ENCODE data around the gene EXD2.
"Not testable (repeated sequence)": the region's sequence is repeated elsewhere in the genome, so short reads cannot be mapped to it uniquely, and the experiment has no call there.

Gene EXD2

GRCh38 chr14:69252851-69253250 is 61.6 kb downstream of the EXD2 start:
- no peak for DNase-seq

- no peak for DNase-seq
Measured at GRCh38 chr14:69259168-69259526, 67.8 kb downstream of the EXD2 start.

DNA sequence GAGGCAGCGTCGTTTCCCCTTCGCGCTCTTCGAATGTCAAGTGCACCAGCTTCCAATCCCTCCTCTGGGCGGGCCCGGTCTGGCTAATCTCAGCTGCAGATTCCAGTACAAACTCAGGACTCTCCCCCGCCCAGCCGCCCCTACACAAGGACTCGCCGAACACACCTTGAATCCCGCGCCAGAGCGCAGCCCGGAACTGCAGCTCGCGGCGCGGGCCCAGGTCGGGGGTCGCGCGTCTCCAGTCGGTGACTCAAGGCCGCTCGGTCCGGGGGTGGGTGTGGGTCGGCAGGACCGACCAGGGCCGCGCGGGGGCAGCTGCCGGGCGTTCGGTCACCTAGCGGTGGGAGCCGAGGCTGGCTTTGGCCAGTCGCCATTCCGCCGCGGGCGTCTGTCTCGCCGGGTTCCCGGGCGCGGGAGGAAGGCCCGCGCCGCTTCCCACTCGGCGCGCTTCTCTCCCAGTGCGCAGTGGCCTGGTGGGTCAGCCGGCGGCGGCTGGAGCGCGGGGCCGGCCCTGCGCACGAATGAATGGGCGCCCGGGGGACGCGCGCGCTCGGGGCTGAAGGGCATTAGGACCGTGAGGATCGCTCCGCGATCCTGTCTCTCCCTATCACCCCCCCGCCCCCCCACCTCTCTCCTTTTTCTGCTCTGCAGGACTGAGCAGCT is 68.4 kb downstream of the EXD2 start, which contains the start of gene GALNT16:
Gene GALNT16 (plus strand): TSS at position 632 of the 663 bp plus-strand sequence. CDS start 133 bp downstream, outside the sequence.
- no peak for DNase-seq

DNA sequence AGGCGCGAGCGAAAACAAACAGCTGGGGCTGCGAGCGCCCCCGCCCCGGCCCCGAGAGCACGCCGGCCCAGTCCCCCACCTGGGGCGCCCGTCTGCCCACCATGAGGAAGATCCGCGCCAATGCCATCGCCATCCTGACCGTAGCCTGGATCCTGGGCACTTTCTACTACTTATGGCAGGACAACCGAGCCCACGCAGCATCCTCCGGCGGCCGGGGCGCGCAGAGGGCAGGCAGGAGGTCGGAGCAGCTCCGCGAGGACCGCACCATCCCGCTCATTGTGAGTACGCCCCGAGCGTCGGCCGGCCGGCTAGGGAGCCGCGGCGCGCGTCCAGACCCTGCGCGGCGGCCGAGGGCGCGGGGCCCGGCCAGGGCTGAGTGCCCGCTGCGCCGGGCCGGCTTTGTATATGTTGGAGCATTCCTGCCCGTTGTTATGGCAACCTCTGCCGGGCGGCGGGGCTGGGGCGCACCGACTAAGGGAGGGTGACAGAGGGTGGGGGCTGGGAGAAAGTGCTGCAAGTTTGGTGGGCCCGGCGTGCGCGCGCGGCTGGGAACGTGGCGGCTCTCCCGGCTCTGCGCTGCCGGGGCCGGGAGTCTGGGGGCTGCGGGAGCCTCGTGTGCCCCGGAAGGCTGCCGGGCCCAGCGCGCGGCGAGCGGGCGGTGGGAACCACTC is 69.0 kb downstream of the EXD2 start:
- DNase-seq, result peak; percentile 6

- DNase-seq, result no peak
Measured at GRCh38 chr14:69260861-69261564, 69.7 kb downstream of the EXD2 start.

GRCh38 chr14:69261761-69262331 is 70.5 kb downstream of the EXD2 start:
- DNase-seq, result no peak

DNA sequence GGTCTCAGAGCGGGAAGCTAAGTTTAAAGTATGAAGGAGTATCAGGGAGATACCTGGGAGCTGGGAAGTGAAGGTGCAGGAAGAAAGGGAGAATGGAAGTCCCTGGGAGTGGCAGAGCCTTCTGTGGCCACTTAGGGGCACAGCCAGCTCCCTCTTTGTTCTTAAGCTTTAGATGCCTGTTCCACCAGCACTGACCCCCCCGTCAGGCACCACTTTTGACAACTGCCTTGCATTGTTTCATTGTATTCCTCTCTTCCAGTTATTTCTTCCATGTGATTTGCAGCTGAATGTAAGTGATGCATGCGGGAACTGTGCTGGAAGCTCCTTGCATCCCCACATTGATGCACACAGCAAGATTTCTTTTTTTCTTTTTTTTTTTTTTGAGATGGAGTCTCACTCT is 71.2 kb downstream of the EXD2 start:
- DNase-seq, result no peak

DNA sequence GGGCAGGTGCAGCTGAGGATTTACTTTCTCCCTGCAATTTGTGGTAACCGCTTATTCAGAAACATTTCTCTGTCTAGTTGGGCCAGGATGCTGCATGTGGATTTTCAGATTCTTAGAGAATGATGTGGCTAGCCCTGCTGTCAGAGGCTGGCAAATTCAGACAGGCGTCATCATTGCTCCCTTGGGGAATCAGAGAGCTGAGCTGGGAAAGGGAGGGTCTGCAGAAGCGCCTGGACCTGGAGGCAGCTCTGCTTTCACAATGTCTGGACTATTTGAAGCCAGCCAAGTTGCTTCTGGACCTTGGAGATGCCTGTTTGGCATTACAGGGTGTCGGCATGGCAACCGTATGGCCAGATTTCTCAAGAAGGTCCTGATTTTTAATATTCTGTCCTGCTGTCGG is 72.1 kb downstream of the EXD2 start:
- no peak for DNase-seq

DNA sequence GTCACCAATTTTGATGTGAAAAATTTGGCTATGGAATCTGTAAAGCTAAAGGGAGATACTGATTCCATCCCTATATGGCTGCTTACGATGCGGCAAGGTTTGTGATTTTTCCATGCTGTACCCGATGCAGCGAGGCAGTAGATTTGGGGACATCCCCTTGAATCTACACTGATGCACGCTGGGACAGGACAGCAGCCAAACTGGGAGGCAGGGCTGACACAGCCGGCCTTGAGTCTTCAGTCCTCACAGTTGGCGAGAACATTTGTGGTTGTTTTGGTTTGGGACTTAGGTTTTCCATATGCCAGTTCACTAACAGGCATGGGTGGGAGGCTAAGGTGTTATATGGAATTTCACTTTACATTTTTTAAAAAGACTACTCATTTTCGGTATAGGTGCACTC is 72.5 kb downstream of the EXD2 start:
- DNase-seq, result no peak

GRCh38 chr14:69266572-69267345 is 75.5 kb downstream of the EXD2 start:
- DNase-seq, result no peak

DNA sequence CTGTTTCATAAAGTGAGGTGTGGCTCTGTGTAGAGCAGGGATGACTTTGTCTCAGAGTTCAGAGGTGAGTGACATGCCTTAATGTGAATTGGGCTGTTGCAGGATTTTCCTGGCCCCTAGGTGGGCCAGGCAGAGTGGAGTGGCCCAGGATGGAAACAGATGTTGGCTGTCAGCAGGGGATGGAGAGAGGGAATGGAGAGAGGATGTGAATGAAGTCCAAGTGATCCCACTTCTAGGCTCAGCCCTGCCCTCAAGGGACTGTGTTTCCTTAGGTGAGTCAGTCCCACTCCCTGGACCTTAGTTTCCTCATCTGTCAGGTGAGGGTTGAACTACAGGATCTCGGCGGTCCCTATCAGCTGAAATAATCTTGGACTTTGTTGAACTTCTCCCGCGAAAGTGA is 76.2 kb downstream of the EXD2 start:
- DNase-seq, result no peak

- no peak for DNase-seq
Measured at GRCh38 chr14:69268223-69268622, 76.9 kb downstream of the EXD2 start.

DNA sequence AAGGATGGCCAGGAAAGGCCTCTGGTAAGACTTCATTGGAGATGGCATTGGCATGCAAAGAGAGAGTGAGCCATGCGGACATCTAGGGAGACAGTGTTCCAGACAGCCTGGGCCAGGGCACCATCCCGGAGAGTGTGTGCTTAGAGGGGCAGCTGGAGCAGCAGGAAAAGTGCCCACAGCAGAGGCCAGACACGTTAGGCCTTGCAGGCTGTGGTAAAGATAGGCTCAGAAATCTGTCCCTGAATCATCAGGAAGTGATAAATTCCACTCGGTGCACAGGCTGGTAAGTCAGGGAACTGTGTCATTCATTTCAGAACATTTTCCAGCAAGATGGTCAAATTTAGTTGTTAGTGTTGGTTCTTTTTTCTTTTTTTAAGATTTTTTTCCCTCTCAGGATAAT is 77.5 kb downstream of the EXD2 start:
- no peak for DNase-seq

GRCh38 chr14:69269381-69269780 is 78.1 kb downstream of the EXD2 start:
- DNase-seq, result no peak

GRCh38 chr14:69270097-69270496 is 78.8 kb downstream of the EXD2 start:
- no peak for DNase-seq

DNA sequence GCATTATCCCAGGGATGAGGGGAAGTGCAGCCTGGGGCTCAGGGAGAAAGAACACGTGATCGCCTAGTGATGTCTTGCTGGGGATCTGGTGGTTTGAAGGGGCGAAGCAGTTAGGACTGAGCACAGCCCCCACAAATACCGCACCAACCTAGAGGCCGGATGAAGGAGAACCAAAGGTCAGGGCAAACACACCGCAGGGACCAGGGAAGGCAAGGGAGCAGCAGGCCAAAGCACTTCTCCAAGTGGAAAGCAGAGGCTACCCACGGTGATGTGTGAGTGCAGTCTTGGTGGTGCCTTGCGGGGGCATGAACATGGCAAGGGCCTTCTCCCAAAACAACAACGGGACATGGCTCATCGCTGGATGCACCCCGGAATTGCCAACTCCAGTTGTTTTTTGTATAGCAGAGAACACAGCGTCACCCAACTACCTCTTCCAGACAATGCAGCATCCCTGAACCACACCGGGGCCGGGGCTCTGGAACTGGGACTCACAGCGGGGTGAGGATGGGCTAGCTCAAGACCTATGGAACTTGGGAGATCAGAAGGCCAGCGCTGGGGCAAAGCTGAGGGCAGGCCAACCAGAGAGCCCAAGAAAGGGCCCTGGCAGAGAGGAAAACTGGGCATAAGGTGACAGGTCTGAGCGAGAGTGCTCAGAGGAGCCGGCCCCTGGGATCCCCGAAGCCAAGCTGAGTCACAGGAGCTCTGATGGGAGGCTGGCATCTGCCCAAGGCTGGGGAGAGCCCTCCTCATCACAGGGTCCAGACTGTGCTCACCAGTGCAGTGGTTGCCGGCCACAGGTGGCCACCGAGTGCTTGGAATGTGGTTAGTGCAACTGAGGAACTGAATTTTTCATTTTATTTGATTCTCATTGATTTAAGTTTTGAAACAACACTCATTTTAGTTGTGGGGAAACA is 79.8 kb downstream of the EXD2 start:
- no peak for DNase-seq

GRCh38 chr14:69274321-69274720 is 83.0 kb downstream of the EXD2 start:
- no peak for DNase-seq

GRCh38 chr14:69275331-69275730 is 84.0 kb downstream of the EXD2 start:
- DNase-seq, result no peak

- not testable (repeated sequence) for DNase-seq
Measured at GRCh38 chr14:69277356-69277755, 86.1 kb downstream of the EXD2 start.

- no peak for DNase-seq
Measured at GRCh38 chr14:69280746-69281291, 89.5 kb downstream of the EXD2 start.

- DNase-seq, result no peak
Measured at GRCh38 chr14:69281450-69282169, 90.3 kb downstream of the EXD2 start.
